Kidney (tissue), 14 donors: ENCODE results near the gene GLT1D1. TPM values are rescaled to one million over a fixed set of nuclear protein-coding genes. Genes with fewer than 3 reads are reported as not detected.
"Not testable (repeated sequence)": the region's sequence is repeated elsewhere in the genome, so short reads cannot be mapped to it uniquely, and the experiment has no call there.

Experiments used
- DNase-seq, 5 donors: peaks; one replicate each; pipeline ENCODE4 v3.0.0-alpha.2; 2013 to 2020
- FAIRE-seq: peaks from 2 replicates; lab custom pipeline; 2012; peaks lifted over from hg19 to GRCh38; lab: Jason Lieb, UNC
- H3K27ac ChIP-seq, 2 donors: one replicate each; pipeline ENCODE4 v1.7.0; 2013; ENCODE audit warnings: low read depth in 2 of 2, low read length in 2 of 2, inconsistent platforms in 1 of 2
- H3K27me3 ChIP-seq: one replicate; pipeline ENCODE4 v1.7.1; 2013; ENCODE audit warnings: low read length, inconsistent platforms; ENCODE audit not compliant: control insufficient read depth, insufficient read depth
- H3K36me3 ChIP-seq, 3 donors: one replicate each; pipeline versions ENCODE4 v1.7.0 to v1.7.1; 2013; ENCODE audit warnings: low read length in 3 of 3, control low read depth in 1 of 3, inconsistent platforms in 1 of 3; ENCODE audit not compliant: insufficient read depth in 3 of 3, control insufficient read depth in 2 of 3
- H3K4me1 ChIP-seq, 3 donors: one replicate each; pipeline versions ENCODE4 v1.7.0 to v1.7.1; 2013; ENCODE audit warnings: low read length in 3 of 3, inconsistent platforms in 1 of 3, low read depth in 1 of 3; ENCODE audit not compliant: control insufficient read depth in 2 of 3, insufficient read depth in 2 of 3
- H3K4me3 ChIP-seq, 3 donors: one replicate each; pipeline versions ENCODE4 v1.7.0 to v1.8.1; 2013; ENCODE audit warnings: low read length in 3 of 3, control low read depth in 1 of 3, inconsistent platforms in 1 of 3
- H3K9ac ChIP-seq, 3 donors: one replicate each; pipeline versions ENCODE4 v1.7.0 to v1.7.1; 2013; ENCODE audit warnings: low read length in 3 of 3, control low read depth in 1 of 3, inconsistent platforms in 1 of 3
- H3K9me3 ChIP-seq, 3 donors: one replicate each; pipeline versions ENCODE4 v1.7.0 to v1.7.1; 2013; ENCODE audit warnings: low read length in 3 of 3, control low read depth in 1 of 3, inconsistent platforms in 1 of 3; ENCODE audit not compliant: control insufficient read depth in 2 of 3, insufficient read depth in 1 of 3
- CTCF ChIP-seq: IDR thresholded peaks from 3 replicates; pipeline ENCODE4 v1.5.1; 2012; ENCODE audit warnings: mild to moderate bottlenecking, moderate library complexity, borderline replicate concordance; ENCODE audit not compliant: insufficient read depth; ENCODE audit errors: extremely low read depth
- intact Hi-C: fragments of 100-400 bp; cut with DNase I; formaldehyde crosslinking; loops from one replicate; pipeline ENCODE4 v1.11.1; 2022
- polyA plus RNA-seq: library from polyadenylated mRNA; stranded (reverse); fragments of 350-450 nt; fragmentation: Illumina TruSeq; extraction: RNeasy Lipid Tissue Mini Kit (QIAGEN cat#74804); gene quantifications from one replicate; pipeline ENCODE4 v1.2.3, GENCODE V29; 2014; ENCODE audit warnings: low read depth, low replicate concordance; ENCODE audit not compliant: insufficient read depth
- total RNA-seq: library from RNA; stranded (reverse); fragmentation: NEBNext Ultra II Directional; extraction: Animal tissue kit (Norgen Biotek cat#: 25700); gene quantifications from one replicate; pipeline ENCODE4 v1.2.1, GENCODE V29; 2021
- donor health status: control.
- donor health status: control.
- donor health status: control.
- donor health status: control.
- donor health status: control.
- donor health status: DM: yes; HTN: yes; CAD: no.
- donor health status: Normal renal cell carcinoma (clear cell type).

Gene GLT1D1
- total and polyA plus RNA-seq, 2 donors from 2014 or later: 0.41 to 0.45 TPM

DNA sequence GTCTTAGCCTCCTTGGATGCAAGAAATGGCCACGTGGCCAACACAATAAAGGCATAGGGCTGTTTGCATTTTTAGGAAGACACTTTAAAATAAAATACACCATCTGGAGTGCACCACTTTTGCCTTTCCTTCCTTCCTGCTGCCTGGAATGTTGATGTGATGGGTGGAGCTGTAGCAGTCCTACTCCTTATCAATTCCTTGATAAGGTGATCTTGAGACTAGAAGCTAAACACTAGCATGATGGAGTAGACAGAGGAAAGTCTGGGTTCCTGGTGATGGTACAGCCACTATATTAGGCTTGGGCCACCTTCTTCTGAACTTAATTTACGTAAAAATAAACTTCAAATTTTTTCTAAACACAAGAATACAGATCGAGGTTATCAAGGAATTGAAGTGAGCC is 2.9 kb upstream of the GLT1D1 start:
- no peak for FAIRE-seq
- Histone ChIP-seq H3K9ac (no peak overlapping the region), H3K4me1 (no peaks in the 10 kb centered on the region), H3K27me3 (no peaks in the 10 kb centered on the region), H3K27ac (no peak overlapping the region), H3K36me3 (no peaks in the 10 kb centered on the region), H3K4me3 (no peak overlapping the region), H3K9me3 (no peaks in the 10 kb centered on the region)
- TF ChIP-seq CTCF: no peak
- intact Hi-C loops: no loop called here
- no peak for DNase-seq

DNA sequence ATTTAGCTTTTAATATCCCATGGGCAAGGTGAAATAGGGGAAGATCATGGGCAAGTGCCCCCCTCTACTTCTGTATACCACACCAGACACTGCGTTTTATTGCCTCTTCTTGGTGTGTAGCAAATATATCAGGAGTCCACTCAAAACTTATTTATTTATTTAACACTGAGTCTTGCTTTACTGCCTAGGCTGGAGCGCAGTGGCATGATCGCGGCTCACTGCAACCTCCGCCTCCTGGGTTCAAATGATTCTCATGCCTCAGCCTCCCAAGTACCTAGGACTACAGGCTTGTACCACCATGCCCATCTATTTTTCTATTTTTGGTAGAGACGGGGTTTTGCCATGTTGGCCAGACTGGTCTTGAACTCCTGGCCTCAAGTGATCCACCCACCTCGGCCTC is 1.8 kb upstream of the GLT1D1 start:
- H3K36me3 ChIP-seq, intact Hi-C loops, H3K27me3 ChIP-seq, H3K27ac ChIP-seq, DNase-seq, H3K9ac ChIP-seq, H3K4me1 ChIP-seq, FAIRE-seq, H3K4me3 ChIP-seq, H3K9me3 ChIP-seq: not testable (repeated sequence)

- Histone ChIP-seq H3K36me3 (no peaks in the 10 kb centered on the region), H3K27me3 (no peaks in the 10 kb centered on the region), H3K9ac (no peak overlapping the region), H3K4me3 (no peak overlapping the region), H3K4me1 (no peaks in the 10 kb centered on the region), H3K9me3 (no peaks in the 10 kb centered on the region), H3K27ac (no peak overlapping the region)
- DNase-seq (no peak), FAIRE-seq (no peak)
- intact Hi-C loops: no loop called here
- no peak for TF ChIP-seq CTCF
Measured at GRCh38 chr12:128852026-128852698, 1.1 kb upstream of the GLT1D1 start.

- Histone ChIP-seq H3K9me3 (no peaks in the 10 kb centered on the region), H3K4me3 (peak overlapping the region in 1 of 3 donors; percentile 20), H3K27me3 (no peaks in the 10 kb centered on the region), H3K36me3 (no peaks in the 10 kb centered on the region), H3K9ac (no peak overlapping the region), H3K27ac (no peak overlapping the region), H3K4me1 (no peaks in the 10 kb centered on the region)
- intact Hi-C loops: no loop called here
- peak in 4 of 5 donors; percentile 40 to 54 (median 44) for DNase-seq
- no peak for FAIRE-seq
- TF ChIP-seq CTCF: no peak
Measured at GRCh38 chr12:128853600-128854197, 421 bp downstream of the GLT1D1 start.
